Mammary epithelial cell (primary cell): ENCODE results near the gene CELF4.

Experiments used
- EZH2 ChIP-seq: IDR thresholded peaks from 2 replicates; pipeline ENCODE4 v1.6.1; 2012; ENCODE audit warnings: low read length, inconsistent platforms, borderline replicate concordance
- TF ChIP-seq, protein P1 (sequence below), 2 donors: IDR thresholded peaks in 1 of 2; conservative IDR thresholded peaks in 1 of 2; 2 replicates each; pipeline ENCODE4 v1.5.1; 2011 to 2012; ENCODE audit warnings: inconsistent platforms in 2 of 2, low read length in 2 of 2, mild to moderate bottlenecking in 2 of 2, control low read depth in 1 of 2, low read depth in 1 of 2; ENCODE audit not compliant: insufficient read depth in 1 of 2; ENCODE audit errors: extremely low read depth in 1 of 2

DNA sequence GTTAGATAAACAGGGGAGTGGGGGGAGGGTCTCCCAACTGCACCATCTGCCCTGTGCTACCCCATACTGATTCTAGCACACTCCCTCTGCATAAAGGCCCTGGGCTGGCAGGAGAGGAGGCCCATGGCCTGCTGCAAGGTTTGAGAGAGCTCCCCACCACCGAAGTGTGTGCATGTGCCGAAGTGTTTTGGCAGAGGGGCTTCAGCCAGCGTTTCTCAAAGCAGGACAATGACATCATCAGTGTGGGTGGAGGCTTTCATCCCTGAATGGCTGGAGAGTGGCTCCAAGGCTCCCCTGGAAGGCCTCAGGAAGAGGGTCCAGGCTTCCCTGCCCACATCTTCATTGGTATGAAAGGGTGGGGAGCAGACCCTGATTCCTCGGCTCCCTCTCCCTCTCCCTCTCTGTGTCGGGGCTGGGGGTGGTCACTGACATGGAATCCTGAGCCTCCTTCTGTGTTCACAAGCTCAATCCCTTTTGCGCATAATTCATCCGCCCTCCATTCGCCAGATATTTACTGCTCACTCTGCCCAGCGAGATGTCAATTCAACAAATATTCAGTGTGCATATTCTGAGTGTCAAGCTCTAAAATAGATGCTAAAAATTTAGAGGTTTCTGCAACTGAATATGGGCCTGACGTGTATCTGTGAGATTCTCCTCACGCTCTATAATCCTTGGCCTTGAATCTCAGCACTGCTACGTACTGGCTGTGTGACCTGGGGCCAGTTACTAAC, 122.1 kb downstream of the CELF4 start:
- TF ChIP-seq, protein P1, sequence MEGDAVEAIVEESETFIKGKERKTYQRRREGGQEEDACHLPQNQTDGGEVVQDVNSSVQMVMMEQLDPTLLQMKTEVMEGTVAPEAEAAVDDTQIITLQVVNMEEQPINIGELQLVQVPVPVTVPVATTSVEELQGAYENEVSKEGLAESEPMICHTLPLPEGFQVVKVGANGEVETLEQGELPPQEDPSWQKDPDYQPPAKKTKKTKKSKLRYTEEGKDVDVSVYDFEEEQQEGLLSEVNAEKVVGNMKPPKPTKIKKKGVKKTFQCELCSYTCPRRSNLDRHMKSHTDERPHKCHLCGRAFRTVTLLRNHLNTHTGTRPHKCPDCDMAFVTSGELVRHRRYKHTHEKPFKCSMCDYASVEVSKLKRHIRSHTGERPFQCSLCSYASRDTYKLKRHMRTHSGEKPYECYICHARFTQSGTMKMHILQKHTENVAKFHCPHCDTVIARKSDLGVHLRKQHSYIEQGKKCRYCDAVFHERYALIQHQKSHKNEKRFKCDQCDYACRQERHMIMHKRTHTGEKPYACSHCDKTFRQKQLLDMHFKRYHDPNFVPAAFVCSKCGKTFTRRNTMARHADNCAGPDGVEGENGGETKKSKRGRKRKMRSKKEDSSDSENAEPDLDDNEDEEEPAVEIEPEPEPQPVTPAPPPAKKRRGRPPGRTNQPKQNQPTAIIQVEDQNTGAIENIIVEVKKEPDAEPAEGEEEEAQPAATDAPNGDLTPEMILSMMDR (conservative IDR thresholded peaks at IDR 0.05 in 1 of 2, IDR thresholded peaks at IDR 0.05 in 1 of 2; ENCODE audit: extremely low read depth in 1 of 2, insufficient read depth in 1 of 2, low read depth in 1 of 2, low read length in 2 of 2): no peak
- no peak for TF ChIP-seq EZH2
